ENCODE results near the gene POLR1A.

DNA sequence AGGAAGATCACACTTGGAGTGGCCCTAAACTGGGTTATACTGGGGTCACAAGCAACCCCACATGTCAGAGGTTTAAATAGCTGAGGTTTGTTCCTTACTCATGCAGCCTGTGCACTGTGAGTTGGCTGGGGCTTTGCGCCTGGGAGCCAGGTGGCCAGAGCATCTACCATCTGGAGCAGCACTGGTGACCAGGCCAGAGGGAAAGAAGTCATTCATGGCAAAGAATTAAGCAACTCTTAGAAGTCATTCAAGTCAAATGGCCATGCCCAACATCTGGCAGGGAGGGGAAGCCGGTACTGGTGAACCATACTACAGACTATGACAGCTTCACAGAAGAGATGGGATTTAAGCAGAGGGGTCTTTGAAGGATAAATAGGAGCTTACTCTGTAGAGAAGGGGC, 90.7 kb downstream of the POLR1A start:
- no peak for TF ChIP-seq CTCF (IDR thresholded peaks at IDR 0.05 in 8 of 11, conservative IDR thresholded peaks at IDR 0.05 in 3 of 11)
- TF ChIP-seq POLR2AphosphoS5 (IDR thresholded peaks at IDR 0.05), result no peak
- no peak for TF ChIP-seq POLR2A (IDR thresholded peaks at IDR 0.05)
